GM04504 (cell line): ENCODE results near the gene LYPD1.
"Not testable (repeated sequence)": the region's sequence is repeated elsewhere in the genome, so short reads cannot be mapped to it uniquely, and the experiment has no call there.

Experiments
- DNase-seq: peaks from one replicate; pipeline ENCODE4 v3.0.0-alpha.2; 2012; ENCODE audit warnings: low read depth

The LYPD1 gene

GRCh38 chr2:132669908-132670495 is at the start of gene LYPD1:
TSS of gene LYPD1 (minus strand) at chr2:132670205. CDS start at chr2:132669932, 273 bp downstream.
- no peak for DNase-seq

GRCh38 chr2:132719480-132719879 is 49.5 kb upstream of the LYPD1 start:
- DNase-seq: no peak

- no peak for DNase-seq
Observed at GRCh38 chr2:132716954-132717353, 46.9 kb upstream of the LYPD1 start.

- no peak for DNase-seq
Observed at GRCh38 chr2:132715386-132716351, 45.7 kb upstream of the LYPD1 start.

GRCh38 chr2:132703396-132703795 is 33.4 kb upstream of the LYPD1 start:
- no peak for DNase-seq

- DNase-seq: peak; percentile 17
Observed at GRCh38 chr2:132701810-132702209, 31.8 kb upstream of the LYPD1 start.

- not testable (repeated sequence) for DNase-seq
Observed at GRCh38 chr2:132699802-132700201, 29.8 kb upstream of the LYPD1 start.

- DNase-seq: not testable (repeated sequence)
Observed at GRCh38 chr2:132698347-132698746, 28.3 kb upstream of the LYPD1 start.

GRCh38 chr2:132697556-132698205 is 27.7 kb upstream of the LYPD1 start:
- no peak for DNase-seq

GRCh38 chr2:132692816-132693215 is 22.8 kb upstream of the LYPD1 start:
- DNase-seq: no peak

- no peak for DNase-seq
Observed at GRCh38 chr2:132691556-132691955, 21.6 kb upstream of the LYPD1 start.

- DNase-seq: no peak
Observed at GRCh38 chr2:132690664-132691303, 20.8 kb upstream of the LYPD1 start.

- DNase-seq: no peak
Observed at GRCh38 chr2:132681766-132682165, 11.8 kb upstream of the LYPD1 start.

GRCh38 chr2:132680544-132680943 is 10.5 kb upstream of the LYPD1 start:
- DNase-seq: no peak

- no peak for DNase-seq
Observed at GRCh38 chr2:132678483-132678882, 8.5 kb upstream of the LYPD1 start.

- DNase-seq: no peak
Observed at GRCh38 chr2:132677661-132678060, 7.7 kb upstream of the LYPD1 start.

- no peak for DNase-seq
Observed at GRCh38 chr2:132676999-132677398, 7.0 kb upstream of the LYPD1 start.

GRCh38 chr2:132671151-132671835 is 1.3 kb upstream of the LYPD1 start:
- peak; percentile 49 for DNase-seq

- no peak for DNase-seq
Observed at GRCh38 chr2:132670496-132671150, 618 bp upstream of the LYPD1 start.

GRCh38 chr2:132668987-132669907 is 758 bp downstream of the LYPD1 start:
- DNase-seq: no peak
